ENCODE results near the gene PRRT1B. TPM values are rescaled to one million over a fixed set of nuclear protein-coding genes. Genes with fewer than 3 reads are reported as not detected.

The PRRT1B gene
- total RNA-seq, 6 experiments from 2014 or later = 0.25 to 7.3 (median 2.4) TPM

- no peaks in the 10 kb centered on the region for H3K27me3 ChIP-seq
- no peaks in the 10 kb centered on the region for H3K4me1 ChIP-seq
- H3K4me3 ChIP-seq = no peak overlapping the region
- H3K36me3 ChIP-seq = no peaks in the 10 kb centered on the region
- WGBS (ENCODE audit: insufficient coverage, low coverage, low lambda C conversion rate, missing lambda C conversion rate) = 77% methylated on average over 4 of the region's 60 CpGs
- ATAC-seq (no peak), DNase-seq (no peak)
- intact Hi-C loops (cut with DNase I) = no loop called here
- H3K9me3 ChIP-seq = no peaks in the 10 kb centered on the region
- TF ChIP-seq CTCF (IDR thresholded peaks at IDR 0.05) = no peak
- no peak for TF ChIP-seq POLR2A (IDR thresholded peaks at IDR 0.05)
- H3K27ac ChIP-seq = no peak overlapping the region
These were observed 8.9 kb downstream of the PRRT1B start for GRCh38 chr9:131554087-131554842.

DNA sequence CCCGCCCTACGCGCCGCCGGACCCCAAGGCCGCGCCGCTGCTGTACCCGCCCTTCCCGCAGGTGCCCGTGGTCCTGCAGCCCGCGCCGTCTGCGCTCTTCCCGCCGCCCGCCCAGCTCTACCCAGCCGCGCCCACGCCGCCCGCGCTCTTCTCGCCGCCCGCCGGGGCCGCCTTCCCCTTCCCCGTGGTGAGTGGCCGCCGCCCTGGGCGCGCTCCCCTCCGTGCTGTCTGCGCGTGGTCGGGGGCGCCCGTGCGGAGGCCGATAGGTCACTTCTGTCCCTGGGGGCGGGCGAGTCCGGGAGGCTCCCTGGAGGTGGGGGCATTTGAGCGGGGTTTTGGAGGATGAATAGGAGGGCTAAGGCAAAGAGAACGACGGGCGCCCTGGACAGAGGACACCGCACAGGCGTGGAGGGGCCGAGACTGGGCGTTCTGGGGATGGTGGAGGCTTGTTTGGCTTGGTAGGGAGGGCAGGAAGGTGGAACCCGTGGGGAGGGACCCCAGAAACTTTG is 9.6 kb downstream of the PRRT1B start:
- no peak for TF ChIP-seq CTCF (IDR thresholded peaks at IDR 0.05)
- TF ChIP-seq POLR2A (IDR thresholded peaks at IDR 0.05) = no peak
- no peak overlapping the region for H3K4me3 ChIP-seq
- WGBS (ENCODE audit: insufficient coverage, low coverage, low lambda C conversion rate, missing lambda C conversion rate) = 76% methylated on average over 19 of the region's 54 CpGs
- no peaks in the 10 kb centered on the region for H3K27me3 ChIP-seq
- DNase-seq (no peak), ATAC-seq (no peak)
- intact Hi-C loops (cut with DNase I) = no loop called here
- H3K27ac ChIP-seq = no peak overlapping the region
- H3K4me1 ChIP-seq = no peaks in the 10 kb centered on the region
- H3K9me3 ChIP-seq = no peaks in the 10 kb centered on the region
- no peaks in the 10 kb centered on the region for H3K36me3 ChIP-seq

DNA sequence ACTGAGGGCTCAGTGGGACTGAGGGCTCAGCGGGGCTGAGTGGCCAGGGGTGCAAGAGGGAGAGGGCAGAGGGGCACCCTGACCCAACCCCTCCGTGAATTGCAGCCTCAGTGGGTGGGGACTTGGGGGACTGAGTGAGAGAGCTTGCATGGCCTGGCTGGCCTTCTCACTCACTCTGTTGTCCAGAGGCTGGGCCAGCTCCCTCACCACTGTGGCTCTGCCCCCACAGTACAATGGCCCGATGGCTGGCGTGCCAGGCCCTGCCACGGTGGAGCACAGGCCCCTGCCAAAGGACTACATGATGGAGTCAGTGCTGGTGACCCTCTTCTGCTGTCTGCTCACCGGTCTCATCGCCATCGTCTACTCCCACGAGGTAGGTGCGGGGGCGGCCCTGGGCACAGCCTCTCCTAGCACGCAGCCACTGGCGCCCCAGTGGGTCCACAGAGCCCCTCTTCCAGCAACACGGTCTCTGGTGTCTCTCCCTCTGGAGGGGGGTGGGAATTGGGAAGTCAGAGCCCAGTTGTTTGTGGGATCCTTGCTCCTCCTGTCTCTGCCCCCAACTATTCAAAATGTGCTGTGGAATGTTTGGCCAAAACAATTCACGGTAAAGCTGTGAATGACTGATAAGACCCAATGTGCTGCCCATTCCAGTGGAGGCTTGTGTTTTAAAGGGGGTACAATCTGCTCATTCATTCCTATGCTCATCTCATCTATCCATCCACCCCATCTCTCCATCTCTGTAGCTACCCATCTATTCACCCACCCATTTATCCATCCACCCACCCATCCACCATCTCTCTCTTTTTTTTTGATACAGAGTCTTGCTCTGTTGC is 10.7 kb downstream of the PRRT1B start:
- Histone ChIP-seq H3K27me3 (no peaks in the 10 kb centered on the region), H3K4me3 (no peak overlapping the region), H3K36me3 (no peaks in the 10 kb centered on the region), H3K9me3 (no peaks in the 10 kb centered on the region), H3K4me1 (no peaks in the 10 kb centered on the region), H3K27ac (no peak overlapping the region)
- DNase-seq (no peak), ATAC-seq (no peak)
- intact Hi-C loops (cut with DNase I) = no loop called here
- WGBS (ENCODE audit: insufficient coverage, low coverage, low lambda C conversion rate, missing lambda C conversion rate) = 87% methylated on average over 3 of the region's 15 CpGs
- TF ChIP-seq POLR2A (IDR thresholded peaks at IDR 0.05) = no peak

GRCh38 chr9:131557855-131558548 is 12.7 kb downstream of the PRRT1B start:
- Histone ChIP-seq H3K27me3 (no peaks in the 10 kb centered on the region), H3K27ac (no peak overlapping the region), H3K4me1 (no peaks in the 10 kb centered on the region), H3K9me3 (no peaks in the 10 kb centered on the region), H3K36me3 (no peaks in the 10 kb centered on the region), H3K4me3 (no peak overlapping the region)
- DNase-seq = no peak
- intact Hi-C loops (cut with DNase I) = no loop called here
- 80% methylated on average over 1 of the region's 25 CpGs for WGBS (ENCODE audit: insufficient coverage, low coverage, low lambda C conversion rate, missing lambda C conversion rate)
- peak in 2 of 4 donors; percentile 10 for ATAC-seq
- TF ChIP-seq CTCF (IDR thresholded peaks at IDR 0.05) = no peak
- TF ChIP-seq POLR2A (IDR thresholded peaks at IDR 0.05) = no peak

All from right lobe of liver (tissue), 6 donors.